ENCODE results near the gene UBE2H. TPM values are rescaled to one million over a fixed set of nuclear protein-coding genes. Genes with fewer than 3 reads are reported as not detected.
"Not testable (repeated sequence)": the region's sequence is repeated elsewhere in the genome, so short reads cannot be mapped to it uniquely, and the experiment has no call there.

Gene UBE2H
- total RNA-seq, 1 experiment from 2014 or later, result 98.3 TPM

DNA sequence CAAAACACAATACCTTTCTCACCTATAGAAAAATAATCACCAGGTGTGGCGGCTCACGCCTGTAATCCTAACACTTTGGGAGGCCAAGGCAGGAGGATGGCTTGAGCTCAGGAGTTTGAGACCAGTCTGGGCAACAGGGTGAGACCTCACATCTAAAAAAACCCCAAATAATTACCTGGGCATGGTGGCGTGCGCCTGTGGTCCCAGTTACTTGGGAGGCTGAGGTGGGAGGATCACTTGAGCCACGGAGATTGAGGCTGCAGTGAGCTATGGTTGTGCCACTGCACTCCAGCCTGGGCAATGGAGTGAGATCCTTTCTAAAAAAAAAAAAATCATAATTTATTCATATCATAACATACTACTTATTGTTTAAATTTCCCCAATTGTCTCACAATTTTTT lies 129.6 kb downstream of the UBE2H start:
- not testable (repeated sequence) for DNase-seq (ENCODE audit: low read depth)

DNA sequence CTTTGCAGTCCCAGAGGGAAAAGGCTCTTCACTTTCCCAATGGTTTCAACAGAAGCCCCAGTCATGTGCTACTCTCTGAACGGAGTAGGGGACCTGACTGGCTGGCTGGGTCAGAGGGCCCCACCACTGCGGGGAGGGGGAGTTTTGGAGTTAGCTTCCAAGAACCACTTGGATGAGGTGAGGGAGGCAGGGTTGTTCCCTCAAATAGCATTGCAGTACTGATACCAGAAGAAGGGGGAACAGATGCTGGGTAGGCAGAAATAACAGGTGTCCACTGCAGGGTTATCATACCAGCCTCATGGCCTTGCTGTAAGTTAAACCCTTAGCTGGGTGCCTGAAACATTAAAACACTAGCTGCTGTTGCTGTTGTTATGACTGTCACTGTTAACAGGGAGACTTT lies 131.3 kb downstream of the UBE2H start:
- no peak for DNase-seq (ENCODE audit: low read depth)

- DNase-seq (ENCODE audit: low read depth), result no peak
Measured at GRCh38 chr7:129816742-129817141, 136.0 kb downstream of the UBE2H start.

DNA sequence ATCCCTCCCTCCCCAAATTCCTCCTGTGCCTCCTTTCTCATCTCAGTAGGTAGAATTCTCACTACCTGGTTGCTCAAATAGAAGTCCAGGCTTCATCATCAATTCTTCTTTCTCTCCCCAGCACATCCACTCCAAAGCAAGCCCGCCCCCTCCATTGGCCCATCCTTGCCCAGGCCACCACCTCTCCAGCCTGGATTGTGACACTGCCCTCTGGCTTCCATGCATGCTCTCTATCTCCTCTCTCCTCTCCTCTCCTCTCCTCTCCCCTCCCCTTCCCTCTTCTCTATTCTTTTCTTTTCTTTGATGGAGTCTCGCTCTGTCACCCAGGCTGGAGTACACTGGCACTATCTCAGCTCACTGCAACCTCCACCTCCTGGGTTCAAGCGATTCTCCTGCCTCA lies 144.9 kb downstream of the UBE2H start:
- no peak for DNase-seq (ENCODE audit: low read depth)

DNA sequence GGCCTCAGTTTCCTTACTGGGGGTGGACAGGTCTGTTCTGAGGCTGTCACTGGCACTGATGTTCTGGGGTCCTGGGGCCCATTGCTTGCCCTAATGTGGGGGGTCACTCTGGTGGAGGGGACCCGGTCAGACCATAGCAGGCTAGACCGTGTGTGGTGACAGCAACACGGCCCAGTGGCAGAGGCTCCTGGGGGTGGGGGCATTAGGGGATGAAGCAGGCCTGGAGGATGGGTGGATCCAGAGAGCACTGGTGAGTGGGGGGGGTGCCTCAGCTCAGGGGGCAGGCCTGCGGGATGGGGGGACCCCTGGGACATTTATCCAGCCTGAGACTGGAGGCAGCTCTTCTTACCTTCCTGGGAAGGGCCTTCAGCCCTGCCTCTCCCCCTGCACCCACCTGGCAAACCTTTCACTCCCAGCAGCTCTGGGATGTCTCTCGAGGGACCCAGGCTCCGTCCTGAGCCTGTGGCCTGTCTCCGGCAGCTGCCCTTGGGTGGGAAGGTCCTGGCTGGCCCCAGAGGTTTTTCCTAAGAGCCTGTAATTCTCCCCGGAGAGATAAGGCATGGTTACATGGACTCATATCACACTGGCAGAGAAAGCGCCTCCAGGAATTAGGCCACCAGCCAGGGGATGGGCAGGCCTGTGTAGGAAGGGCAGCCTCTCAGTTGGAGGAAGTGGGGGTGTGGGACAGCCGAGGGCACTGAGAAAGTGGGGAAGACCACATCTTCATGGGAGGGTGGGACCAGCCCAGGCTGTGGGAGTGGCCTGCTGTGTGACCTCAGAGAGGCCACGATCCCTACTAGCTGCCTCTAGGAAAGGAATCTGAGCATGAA lies 147.7 kb downstream of the UBE2H start:
- DNase-seq (ENCODE audit: low read depth), result peak; percentile 26

GRCh38 chr7:129804111-129804889 lies 148.5 kb downstream of the UBE2H start:
- DNase-seq (ENCODE audit: low read depth), result no peak

DNA sequence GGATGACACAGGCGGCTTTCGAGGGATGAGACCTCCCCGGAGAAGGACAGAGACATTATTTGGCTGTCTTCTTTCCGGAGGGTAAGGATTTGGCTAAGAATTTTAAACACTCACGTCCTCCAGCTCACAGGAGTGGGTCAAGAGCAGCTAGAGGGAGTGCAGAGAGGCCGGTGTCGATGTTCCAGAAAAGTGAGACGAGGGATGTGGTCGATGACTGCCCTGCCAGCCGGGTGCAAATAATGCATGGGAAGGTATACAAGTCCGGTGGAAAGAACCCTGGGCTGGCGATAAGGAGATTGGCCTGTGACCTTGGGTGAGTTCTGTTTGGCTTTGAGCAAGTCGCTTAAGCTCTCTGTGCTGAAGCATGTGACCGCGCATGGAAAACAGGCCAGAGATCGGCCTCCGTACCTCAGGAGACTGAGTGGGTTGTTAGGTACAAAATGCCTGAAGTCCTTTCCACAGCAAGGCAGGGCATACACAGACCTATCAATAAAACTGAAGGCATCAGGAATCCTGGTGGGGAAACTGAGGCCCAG lies 149.1 kb downstream of the UBE2H start:
- no peak for DNase-seq (ENCODE audit: low read depth)

DNA sequence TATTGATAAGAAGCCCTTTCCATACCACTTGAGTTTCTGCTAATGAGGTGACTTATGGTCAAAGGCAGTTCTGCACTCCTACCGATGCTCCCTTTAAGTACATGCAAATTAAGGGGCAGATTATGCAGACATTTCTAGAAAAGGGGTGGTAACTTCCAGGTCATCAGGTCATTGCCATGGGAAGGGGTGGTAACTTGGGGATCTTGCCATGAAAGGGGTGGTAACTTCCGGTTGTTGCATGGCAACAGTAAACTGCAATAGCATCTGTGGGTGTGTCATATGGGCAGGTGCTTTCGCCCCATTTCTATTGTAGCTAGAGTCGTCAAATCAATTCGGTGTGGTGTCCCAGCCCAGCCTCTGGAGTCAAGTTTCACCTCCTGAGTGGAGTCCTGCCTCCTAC lies 150.9 kb downstream of the UBE2H start:
- DNase-seq (ENCODE audit: low read depth), result no peak

- no peak for DNase-seq (ENCODE audit: low read depth)
Measured at GRCh38 chr7:129800901-129801300, 151.9 kb downstream of the UBE2H start.

DNA sequence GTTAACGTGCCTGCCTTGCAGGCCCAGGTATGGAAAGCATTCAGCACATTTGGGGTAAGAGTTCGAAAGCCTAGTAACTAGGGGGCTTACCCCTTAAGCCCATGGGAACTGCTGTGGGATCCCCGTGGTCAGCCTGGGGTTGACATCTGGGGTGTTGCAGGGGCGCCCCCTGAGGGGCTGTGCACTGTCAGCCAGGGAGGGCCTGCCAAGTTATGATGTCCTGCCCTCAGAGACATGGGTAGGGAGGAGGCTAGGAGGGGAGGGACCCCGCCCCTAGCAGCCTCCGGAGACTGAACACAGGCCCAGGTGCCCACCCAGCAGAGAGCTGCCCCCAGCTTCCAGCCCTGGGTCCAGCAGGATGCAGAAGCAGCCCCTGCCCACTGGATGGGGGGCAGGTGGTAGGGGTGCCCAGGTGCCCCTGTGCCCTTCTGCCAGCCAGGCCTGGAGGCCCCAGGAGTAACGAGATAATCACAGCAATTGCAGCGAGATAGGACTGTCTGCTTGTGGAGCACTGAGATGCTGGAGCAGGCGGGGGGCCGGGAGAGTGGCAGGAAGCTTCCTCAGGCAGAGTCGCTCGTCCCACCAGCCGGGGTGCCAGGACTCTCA lies 153.3 kb downstream of the UBE2H start:
- DNase-seq (ENCODE audit: low read depth), result no peak

DNA sequence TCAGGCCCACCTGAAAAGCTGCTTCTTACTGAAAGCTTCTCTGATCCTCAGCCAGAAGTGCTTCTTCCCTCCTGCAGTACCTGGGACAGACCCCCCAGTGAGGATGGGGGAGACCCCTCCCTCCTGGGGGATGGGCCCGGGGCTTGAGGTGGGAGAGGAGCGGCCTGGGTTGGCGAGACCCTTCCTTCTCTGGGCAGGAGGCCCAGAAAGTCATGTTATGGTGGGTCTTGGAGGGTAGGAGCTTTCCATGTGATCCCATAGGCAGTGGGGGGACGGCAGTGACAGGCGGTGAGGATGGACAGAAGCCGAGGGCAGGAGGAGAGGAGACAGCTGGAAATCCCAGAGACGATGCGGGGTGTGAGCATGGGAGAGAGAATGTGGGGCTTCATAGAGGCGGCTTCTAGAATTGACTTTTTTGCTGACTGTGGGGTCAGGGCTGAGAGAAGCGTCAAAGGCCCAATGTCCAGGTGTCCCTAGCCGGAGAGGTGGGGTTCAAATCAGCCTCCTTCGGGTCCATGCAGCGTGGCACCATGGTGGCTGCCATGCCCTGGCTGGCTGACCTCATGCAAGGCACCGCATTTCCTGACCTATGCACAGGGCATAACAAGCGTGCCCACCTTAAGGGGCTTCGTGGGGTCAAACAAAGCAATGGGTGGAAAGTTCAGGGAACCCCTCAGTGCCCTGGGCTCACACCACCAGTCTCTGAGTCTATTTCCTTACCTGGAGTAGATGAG lies 154.0 kb downstream of the UBE2H start:
- no peak for DNase-seq (ENCODE audit: low read depth)

DNA sequence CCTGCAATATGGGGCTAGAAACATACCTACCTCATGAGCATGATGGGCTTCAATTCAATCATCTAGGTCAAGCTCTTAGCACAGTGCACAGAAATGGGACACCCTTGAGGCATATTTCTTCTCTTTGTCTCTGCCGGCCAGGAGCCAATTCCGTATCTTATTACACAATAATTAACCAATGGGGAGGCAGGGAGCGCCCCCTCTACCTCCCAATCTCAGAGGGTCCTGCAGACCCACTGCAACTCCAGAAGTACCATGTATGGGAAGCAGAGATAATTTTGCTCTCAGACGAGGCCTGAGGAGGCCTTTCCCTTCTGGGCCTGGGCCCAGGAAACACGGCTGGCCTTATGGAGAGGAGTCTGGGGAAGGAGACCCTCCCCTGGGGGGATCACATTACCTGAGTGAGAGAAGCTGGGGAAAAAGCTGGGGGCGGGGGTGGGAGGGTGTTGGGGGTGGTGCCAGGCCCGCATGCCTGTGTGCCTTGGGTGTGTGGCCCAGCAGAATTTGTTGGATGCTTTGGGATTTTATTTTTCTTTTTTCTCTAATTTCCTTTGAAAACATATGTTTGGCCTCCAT lies 155.5 kb downstream of the UBE2H start:
- DNase-seq (ENCODE audit: low read depth), result no peak

- no peak for DNase-seq (ENCODE audit: low read depth)
Measured at GRCh38 chr7:129796186-129796775, 156.5 kb downstream of the UBE2H start.

DNA sequence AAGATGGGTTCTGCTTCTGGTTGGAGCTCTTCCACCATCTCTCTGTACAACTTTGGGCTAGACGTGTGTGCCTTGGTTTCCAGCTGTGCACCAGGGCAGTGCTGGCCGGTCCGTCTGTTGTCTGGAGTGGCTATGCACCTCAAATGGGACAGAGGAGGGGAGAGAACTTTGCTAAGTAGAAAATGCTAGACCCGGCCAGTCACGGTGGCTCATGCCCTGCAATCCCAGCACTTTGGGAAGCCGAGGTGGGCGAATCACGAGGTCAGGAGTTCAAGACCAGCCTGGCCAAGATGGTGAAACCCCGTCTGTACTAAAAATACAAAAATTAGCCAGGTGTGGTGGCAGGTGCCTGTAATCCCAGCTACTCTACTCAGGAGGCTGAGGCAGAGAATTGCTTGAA lies 158.3 kb downstream of the UBE2H start:
- DNase-seq (ENCODE audit: low read depth), result not testable (repeated sequence)

DNA sequence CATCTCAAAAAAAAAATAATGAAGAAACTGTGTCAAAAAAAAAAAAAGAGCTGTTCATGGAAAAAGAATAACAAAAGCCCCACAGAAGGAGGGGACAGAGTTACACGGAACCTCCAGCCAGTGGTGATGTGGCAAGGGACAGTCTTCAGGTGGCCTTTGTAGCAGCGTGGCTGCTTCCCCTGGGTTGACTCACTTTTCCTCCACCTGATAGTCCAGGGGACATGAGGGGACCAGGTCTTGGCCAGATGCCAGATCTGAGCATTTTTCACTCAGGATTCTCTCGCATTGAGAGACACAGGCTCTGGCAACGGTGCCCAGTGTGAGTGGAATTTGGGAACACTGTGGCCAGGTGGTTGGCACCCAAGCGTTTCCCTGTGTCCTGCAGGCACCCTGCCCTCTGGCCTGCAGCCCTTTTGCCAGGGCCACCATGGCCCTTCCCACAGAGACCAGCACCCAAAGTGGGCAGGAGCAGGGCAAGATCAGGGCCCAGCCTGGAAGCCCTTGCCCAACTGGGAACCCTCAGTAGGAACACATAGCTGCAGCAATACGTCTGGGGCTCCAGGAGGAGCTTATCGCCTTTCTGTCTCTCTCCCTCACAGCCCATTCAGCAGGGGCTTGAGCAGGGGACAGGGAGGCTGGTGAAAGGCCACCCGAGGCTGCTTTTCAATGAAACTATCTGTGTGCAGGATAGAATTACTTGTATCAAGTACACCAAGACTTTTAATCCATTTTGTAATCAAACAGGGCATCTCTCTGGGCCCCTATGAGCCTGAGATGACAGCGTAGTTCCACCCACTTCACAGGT lies 159.1 kb downstream of the UBE2H start:
- no peak for DNase-seq (ENCODE audit: low read depth)

GRCh38 chr7:129792721-129793120 lies 160.0 kb downstream of the UBE2H start:
- no peak for DNase-seq (ENCODE audit: low read depth)

DNA sequence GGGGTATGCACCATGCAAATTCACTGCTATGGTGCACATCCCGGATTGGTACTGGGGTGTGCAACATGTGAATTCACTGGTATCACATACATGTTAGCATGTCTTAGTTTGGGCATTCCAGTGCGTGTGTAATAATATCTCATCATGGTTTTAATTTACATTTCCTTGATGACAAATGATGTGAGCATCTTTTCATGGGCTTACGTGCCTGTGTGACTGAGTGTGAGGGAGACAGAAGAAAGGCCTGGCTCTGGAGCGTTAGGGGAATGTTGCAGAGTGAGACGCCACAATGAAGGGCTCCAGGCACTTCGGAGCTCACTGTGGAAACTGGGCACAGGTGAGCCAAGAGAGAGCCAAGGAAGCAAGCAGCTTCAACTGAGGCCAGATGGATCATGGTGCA lies 162.6 kb downstream of the UBE2H start:
- DNase-seq (ENCODE audit: low read depth), result no peak

DNA sequence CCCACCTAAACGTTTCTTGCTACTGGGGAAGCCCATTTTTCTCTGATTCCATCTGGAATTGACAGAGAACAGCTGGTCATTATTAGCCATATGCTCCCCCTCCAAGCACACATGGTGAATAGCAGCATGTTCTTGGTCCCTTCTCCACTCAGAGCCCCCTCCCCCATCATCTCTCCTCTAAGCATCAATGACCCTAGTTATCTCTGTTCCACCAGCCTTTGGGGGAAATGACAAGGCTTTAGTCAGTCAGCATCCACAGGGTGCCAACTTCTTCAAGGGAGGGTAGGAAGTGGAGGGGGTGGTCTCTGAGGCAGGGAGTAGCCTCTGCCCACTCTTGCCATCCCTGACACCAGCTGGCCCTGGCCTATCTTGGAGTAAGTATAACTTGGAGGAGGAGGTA lies 163.1 kb downstream of the UBE2H start:
- no peak for DNase-seq (ENCODE audit: low read depth)

DNA sequence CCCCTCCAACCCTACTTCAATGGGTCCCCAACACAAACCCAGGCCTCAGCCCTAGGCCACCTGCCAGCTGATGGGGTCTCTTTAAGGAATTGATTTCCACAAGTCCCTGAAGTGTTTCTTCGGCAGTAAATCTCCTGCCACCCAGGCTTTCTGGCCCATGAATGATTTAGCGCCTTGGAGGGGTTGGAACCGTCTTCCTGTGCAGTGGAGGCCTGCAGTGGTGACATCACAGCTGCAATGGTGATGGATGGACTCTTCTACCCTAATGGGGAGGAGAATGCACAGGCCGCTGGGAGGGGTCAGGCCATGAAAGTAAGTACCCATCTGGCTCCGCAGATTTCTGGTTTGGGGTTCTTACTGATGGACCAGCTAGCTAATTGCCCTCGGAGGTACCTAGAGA lies 163.8 kb downstream of the UBE2H start:
- no peak for DNase-seq (ENCODE audit: low read depth)
